Effector CD8-positive, alpha-beta T cell (primary cell): ENCODE data around the gene DNAH6.
A peak's percentile ranks its signal among the peaks of the same experiment; 100 is the strongest.
"Not testable (repeated sequence)": the region's sequence is repeated elsewhere in the genome, so short reads cannot be mapped to it uniquely, and the experiment has no call there.

ENCODE experiments used
- DNase-seq: peaks from one replicate; lab custom pipeline; 2025; lab: John Stamatoyannopoulos, UW
- total RNA-seq, 4 experiments: gene quantifications; one replicate each; lab custom pipeline; 2026; lab: John Stamatoyannopoulos, UW

Gene DNAH6, protein sequence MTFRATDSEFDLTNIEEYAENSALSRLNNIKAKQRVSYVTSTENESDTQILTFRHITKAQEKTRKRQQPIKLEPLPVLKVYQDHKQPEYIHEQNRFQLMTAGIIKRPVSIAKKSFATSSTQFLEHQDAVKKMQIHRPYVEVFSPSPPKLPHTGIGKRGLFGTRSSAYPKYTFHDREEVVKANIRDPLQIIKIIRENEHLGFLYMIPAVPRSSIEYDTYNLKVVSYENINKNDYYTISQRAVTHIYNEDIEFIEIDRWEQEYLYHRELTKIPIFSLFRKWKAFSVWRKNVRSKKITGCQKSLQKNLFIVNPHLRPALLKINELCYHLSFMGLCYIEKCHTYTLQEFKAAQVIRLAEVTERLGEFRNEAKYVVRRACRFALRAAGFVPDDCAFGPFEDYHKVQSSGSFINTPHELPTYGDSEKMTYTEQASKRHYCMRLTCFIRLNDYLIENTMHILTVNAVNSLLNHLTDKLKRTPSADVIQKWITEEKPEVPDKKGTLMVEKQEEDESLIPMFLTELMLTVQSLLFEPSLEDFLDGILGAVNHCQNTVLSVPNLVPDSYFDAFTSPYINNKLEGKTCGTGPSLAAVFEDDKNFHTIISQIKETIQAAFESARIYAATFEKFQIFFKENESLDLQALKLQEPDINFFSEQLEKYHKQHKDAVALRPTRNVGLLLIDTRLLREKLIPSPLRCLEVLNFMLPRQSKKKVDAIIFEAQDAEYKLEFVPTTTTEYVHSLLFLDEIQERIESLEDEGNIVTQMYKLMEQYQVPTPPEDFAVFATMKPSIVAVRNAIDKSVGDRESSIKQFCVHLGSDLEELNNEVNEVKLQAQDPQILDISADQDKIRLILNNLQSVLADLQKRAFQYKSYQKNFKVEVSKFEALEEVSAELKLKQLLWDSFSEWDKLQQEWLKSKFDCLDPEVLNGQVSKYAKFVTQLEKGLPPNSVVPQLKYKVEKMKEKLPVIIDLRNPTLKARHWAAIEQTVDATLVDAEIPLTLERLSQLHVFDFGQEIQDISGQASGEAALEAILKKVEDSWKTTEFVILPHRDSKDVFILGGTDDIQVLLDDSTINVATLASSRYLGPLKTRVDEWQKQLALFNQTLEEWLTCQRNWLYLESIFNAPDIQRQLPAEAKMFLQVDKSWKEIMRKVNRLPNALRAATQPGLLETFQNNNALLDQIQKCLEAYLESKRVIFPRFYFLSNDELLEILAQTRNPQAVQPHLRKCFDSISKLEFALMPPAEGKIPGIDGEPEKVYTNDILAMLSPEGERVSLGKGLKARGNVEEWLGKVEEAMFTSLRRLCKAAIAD (N-terminal part only)
- total RNA-seq, result 0.36 to 3.4 (median 1.7) reads per million in 4 experiments

DNA sequence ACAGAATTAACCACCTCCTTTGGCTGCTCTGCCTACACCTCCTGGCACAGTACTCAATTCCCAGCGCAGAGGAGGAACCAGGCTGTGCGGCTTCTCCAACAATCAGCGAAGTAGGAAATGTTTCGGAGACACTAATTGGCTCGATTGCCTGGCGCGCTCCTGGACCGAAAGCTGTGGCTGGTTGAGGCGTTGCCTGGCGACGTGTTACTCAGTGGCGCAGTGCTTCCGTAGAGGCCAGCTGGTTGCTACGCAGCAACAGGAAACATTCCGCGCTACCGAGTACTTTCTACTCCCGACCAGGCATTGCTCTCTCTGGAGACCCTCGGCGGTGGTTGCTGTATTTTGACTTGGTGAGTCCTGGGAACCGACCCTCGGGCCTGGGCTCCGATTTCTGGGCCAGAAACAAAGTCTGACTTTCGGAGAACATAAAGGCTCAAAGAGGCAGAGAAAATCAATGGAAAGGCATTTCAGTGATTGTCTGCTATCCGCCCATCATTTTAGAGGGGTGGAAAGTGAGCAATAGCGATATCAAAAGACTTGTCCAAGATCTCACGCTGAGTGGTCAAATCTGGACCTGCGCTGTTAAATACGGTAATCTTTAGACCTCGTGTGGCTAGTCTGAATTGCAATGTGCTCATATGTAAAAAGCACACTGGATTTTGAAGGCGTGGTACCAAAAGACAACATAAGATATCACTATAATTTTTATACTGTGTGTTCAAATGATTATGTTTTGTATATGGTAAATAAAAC is at the start of gene DNAH6:
TSS of gene DNAH6 (plus strand) at position 265 of the 753 bp plus-strand sequence. CDS start 1,329 bp downstream, outside the sequence.
- DNase-seq, result peak; percentile 80

DNA sequence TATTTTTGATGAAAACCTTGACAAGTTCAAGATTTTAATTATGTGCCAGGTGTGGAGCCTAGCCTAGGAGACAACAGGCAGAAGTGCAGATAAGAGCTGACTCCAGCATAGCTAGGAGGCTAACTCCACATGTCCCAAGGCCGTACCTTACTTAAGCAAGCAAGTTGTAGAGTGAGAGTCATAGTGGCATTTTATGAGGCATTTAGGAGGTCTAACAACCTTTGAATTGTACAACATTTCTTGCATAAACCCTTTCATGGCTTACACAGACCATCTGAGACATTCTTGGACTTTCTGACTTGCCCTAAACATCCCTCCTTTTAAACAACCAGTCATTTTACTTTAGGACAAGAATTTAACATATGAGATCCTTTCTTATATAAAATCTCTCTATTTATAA is 48.9 kb upstream of the DNAH6 start:
- DNase-seq, result no peak

DNA sequence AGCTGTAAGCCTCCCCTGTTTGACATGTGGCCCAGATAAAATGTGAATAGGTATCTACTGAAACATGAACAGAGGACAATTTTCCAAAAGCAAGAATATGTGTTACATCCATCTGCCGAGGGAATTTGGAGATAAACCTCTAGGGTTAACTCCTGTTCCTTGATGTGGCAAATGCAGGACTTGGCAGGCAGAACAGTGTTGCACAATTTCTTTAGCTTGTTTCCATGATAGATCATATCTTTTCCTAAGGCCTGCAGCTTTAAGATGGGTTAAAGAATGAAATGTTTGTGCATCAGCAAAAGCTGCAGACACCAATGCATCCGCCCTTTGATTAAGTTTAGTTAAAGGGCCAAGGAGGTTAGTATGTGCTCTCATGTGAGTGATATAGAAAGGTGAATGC is 43.9 kb upstream of the DNAH6 start:
- not testable (repeated sequence) for DNase-seq

DNA sequence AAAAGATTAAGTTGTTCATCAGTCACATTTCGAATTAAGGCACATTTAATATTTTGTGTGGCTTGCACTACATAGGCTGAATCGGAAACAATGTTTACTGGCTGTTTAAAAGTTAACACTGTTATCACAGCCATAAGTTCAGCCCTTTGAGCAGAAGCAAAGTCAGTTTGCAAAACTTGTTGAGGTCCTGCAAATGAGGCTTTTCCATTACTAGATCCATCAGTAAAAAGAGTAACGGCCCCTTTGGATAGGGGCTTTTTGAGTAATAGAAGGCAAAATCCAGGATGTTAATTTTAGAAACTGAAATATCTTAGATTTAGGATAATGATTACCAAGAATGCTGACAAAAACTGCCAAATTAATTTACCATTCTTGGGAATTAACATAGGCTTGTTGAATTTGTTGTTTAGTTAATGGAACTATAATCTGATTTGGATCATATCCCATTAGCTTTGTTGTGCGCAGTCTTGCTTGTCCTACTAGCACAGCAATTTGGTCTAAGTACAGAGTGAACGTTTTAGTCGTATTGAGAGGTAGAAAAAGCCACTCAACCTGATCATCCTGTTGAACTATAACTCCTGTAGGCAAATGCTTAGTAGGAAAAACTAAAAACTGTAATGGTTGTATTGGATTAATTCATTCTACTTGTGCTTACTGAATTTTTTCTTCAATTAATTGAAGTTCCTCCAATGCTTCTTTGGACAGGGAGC is 43.3 kb upstream of the DNAH6 start:
- DNase-seq, result no peak

DNA sequence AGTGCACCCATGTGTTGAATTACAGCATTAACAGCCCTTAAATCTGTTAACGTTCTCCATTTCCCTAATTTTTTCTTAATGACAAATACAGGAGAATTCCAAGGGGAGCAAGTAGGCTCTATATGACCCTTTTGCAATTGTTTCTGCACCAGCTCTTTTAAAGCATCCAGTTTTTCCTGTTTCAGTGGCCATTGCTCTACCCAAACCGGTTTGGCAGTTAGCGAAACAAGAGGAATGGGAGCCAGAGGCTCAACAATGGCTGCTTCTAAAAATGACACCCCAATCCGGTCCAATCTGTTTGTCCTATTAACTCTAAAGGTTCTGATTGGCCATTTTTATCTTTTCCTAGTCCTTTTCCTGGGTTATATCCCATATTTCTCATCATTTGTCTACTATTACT is 42.1 kb upstream of the DNAH6 start:
- DNase-seq, result no peak

DNA sequence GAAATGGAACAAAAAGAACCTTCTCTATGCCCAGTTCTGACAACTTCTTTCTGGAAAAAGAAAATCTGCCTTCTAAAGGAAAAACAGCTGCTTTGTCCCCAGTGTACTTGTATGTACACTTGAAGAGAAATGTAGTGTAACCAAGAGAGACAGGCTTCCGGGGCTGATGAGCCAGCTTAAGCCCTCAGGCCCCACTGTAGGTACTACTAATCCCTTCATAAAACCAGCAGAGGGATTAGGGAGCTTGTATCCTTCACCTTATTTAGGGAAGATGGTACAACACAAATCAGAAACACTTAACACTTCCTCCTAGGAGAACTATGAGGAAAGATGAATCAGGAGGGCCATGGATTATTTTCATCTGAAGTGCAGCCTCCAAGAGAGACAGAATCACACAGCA is 38.4 kb upstream of the DNAH6 start:
- DNase-seq, result no peak

DNA sequence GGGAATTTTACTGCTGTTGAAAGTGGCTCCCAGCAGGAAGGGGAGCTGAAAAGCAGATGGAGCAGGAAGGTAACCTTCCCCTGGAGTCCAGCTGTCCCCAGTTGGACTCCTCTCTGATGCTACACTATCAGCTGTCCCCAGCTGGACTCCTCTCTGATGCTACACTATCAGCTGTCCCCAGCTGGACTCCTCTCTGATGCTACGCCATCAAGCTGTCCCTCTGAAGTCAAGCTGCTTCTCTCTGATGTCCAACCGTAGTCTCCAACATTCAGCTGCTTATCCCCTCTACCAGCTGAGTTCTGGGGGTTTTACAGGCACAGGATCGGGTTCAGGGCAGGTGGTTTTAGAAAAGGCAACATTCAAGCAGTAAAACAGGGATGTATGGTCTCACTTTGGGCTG is 37.4 kb upstream of the DNAH6 start:
- no peak for DNase-seq

DNA sequence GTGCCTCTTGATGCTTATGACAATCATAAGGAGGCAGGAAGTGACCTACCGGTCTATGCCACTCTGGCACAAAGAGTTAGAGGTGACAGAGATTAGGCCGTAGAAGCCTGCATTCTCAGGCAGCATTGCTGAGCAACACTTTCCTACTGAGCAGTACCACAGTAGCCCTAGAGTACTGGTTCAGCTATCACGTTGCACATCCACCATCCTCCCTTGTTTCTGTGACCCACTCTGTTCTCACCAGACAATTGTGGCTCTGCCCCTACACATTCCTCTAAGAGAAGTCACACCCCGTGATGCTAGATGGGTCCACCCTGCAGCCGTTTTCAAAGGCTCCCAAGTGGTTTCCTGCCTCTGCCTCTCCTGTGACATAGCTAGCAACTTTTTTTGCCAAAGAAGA is 34.6 kb upstream of the DNAH6 start:
- no peak for DNase-seq

DNA sequence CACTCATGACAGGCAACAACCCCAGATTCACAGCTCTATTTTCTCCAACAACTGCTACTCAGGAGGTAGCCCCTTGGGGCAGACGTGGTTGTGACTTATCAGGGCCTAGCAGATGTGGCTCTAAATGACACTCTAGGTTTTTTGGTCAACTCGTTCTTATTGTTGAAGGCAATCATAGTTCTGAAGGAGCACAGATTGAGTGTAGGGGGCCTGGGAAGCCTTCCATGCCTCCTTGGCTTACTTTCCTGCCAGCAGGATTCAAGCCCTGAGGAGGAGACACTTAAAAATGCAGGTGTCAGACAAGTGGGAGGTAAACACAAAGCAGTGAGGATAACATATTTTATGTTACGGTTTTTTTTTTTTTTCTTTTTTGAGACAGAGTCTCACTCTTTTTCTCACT is 33.7 kb upstream of the DNAH6 start:
- no peak for DNase-seq

DNA sequence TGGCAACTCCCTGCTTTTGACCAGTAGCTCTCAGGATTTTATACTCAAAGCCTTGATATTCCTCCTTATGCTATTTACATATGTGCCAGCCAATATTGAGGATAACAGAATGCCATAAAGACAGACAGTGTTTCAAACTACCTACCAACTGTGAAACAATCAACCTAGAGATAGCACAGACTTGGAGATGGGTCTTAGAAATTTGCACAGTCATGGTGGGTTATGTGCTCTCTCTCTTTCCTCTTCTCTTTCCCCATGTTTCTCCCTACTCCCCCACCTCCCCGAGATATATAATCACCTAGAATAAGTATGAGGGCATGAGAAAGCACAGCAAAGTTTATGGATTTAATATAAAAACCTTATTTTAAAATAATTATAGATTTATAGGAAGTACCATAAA is 33.0 kb upstream of the DNAH6 start:
- DNase-seq, result no peak

DNA sequence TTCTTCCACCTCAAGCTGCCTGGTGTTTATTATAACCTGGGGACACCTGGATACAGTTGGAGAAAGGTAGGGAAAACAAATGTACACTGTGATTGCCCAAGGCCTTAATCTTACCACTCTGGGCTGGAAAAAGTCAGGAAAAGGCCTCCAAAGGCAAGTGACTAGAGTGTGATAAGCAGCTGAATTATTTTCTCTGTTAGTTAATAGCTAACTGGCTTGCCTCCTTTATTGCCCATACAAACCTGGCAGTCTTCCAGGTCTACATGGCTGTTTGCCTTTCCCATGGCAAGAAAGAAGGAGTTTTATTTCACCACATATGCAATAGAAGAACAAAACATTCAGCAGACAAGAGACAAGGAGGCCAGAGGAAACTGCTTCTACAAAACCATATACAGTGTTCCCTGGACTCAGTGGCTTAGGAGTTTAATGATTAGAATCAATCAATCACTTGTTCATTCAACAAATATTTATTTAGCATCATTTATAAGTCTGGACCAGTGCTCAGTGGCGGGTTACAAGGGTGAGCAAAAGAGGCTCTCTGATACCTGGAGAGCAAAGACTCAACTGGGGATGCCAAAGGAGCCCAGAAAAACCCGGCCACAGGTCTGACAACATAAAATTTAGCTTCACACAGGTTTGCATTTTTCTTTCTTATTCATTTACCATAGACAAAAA is 29.7 kb upstream of the DNAH6 start:
- no peak for DNase-seq

DNA sequence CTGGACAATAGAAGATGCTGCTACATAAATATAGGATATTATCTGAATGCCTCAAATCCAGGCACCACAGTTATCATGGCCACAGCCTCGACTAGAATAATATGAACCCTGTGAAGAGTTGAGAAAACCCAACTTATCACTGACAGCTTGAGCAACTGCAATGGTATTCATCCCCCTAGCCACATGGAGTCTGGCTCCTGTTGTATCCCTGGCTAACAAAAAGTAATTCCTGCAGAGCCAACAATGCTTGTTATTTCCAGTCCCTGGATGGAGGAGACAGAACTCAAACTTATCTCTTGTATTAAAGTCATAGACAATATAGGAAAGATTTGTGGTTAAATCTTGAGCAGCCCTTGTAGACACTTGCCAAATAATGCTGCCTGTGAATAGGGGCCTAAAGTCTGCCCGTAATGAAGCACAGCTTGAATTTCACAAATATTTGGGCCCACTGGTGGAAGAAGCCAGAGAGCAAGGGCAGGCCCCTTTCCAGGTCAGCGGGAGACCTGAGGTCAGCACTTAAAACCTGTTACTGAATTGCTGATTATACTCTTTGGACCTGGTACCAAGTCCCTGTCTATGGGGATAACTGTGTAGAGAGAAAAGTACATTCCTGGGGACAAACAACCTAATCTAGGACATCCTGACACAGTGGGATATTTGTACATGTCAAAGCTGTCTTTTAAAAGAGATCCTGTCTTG is 28.9 kb upstream of the DNAH6 start:
- DNase-seq, result no peak

DNA sequence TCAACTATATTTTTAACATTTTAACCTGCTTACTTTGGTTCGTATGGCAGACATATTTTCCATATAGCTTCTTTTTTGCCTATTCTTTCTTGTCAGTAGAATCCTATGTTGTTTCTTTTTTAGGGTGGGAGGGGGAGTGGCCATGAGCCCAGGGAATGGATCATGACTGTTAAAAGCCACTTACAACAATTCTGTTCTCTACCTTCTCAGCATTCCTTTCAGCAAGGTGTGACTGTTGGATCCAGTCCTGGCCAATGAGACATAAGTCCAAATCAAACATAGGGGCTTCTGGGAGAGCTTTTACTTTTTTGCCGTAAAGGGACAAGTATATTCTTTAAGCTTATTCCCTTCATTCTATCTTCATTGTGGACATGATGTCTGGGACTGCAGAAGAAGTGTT is 25.0 kb upstream of the DNAH6 start:
- DNase-seq, result no peak

DNA sequence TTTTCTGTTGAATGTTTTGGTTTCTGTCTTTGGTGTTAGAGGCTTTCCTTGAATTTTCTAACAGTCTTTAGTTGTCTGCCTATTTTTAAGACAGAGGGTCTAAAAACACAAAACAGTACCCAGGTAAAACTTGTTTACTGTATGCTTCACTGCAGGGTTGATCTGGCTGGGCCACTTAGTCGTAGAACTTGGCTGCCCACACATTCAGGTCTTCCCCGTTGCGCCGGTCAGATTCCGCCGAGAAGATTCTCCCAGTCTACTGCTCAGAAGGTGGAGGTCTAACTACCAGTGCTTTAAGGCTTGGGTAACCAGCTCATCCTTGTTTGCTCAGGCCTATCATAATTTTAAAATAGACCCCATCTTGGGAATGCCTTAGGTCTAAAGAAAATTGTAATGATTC is 24.6 kb upstream of the DNAH6 start:
- no peak for DNase-seq

DNA sequence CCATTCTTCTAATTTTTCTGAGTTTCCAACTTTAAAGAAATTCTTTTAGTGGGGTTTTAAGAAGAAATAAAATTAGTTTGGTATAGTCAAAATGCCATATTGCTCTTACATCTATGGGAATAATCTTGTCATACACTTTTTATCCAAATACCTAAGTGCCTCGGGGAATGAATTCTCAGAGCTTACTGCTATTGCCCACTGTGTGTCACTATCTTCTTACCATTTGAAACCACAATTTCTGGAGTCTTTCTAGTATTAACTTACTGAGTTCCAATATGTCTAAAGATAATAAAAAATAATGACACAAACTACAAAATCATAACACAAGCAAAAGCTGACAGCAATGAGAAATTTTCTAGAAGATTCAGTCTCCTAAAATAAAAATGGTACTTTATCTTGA is 23.7 kb upstream of the DNAH6 start:
- no peak for DNase-seq

DNA sequence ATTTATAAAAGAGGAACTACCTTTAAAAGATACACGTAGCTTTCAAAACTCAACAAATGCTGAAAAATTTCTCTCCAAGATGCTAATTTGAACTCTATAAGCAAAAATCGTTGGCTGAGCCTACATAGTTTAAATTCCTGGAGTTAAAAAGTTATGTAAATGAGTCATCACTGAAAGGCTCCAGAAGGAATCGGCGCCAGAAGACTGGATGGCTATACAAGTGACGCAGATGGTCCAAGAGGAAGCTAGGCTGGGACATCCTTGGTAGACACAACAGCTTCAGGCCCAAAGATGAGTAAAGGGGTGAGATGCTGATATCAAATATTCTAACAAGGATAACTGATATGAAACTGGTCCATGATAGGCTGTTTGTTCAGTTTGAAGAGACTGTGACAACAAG is 22.8 kb upstream of the DNAH6 start:
- DNase-seq, result no peak

DNA sequence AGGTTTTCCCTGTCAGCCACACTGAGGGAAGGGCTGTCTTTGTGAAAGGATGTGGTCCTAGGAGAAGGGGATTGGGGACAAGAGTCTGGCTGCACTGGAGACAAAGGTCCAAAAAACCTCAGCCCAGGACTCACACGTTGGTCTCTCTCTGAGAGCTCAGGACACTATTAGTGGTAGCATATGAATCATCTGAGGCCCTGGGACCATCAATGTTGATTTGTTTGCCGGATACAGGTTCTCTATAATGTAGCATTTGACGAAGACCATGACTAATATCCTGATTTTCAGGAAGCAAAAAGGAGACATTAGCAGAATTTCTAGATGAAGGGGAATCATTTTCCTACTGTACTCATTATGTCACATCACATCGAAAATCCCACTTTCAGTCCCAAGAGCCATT is 22.2 kb upstream of the DNAH6 start:
- DNase-seq, result no peak

DNA sequence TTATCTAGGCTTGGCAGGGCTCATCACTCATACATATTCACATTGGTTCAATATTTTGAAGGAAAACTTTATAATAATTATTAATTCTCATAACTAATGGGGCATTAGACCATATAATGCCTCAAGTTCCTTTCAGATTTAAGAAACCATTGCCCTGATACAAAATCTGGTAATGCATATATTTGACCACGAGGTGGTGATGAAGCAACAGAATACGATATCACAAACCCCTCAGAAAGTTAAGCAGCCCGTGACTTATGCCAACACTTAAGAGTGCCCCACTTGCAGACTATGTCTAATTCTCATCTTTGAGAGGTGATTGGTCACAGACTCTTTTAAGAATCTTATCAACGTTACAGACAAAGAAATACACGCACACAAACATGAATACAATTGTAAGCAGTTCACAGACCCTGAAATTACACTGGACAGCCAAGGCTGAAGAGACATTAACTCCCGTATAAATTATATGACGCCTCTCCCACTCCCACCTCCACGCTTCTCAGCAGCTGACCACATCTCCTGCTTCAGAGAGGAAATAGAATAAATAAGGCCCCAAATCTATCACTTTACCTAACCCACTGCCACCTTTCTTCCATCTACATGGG is 20.7 kb upstream of the DNAH6 start:
- DNase-seq, result no peak

DNA sequence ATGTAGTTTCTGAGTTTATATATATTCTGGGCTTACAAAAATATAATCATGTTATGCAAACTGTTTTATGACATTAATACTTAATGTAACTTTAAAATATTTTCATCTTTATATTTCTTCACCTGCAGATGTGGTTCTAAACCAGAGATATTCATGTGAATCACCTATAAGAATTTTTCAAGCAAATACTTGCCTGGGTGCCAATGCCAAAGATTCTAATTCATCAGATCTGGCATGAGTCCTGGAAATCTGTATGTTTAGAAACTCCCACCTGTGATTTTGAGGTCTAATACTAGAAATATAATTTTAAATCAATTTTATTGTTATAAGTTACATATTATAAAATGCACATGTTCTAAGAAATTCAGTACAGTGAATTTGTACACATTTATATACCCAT is 19.9 kb upstream of the DNAH6 start:
- no peak for DNase-seq
